ENCODE data around the gene DNAJC30. TPM values are rescaled to one million over a fixed set of nuclear protein-coding genes. Genes with fewer than 3 reads are reported as not detected.

The DNAJC30 gene
- total RNA-seq, 1 donor from 2014 or later = 14.7 TPM

GRCh38 chr7:73633844-73634243, 49.4 kb downstream of the DNAJC30 start:
- H3K36me3 Mint-ChIP-seq = no peaks in the 10 kb centered on the region

GRCh38 chr7:73633323-73633722, 49.9 kb downstream of the DNAJC30 start:
- no peaks in the 10 kb centered on the region for H3K9me3 Mint-ChIP-seq
- no peaks in the 10 kb centered on the region for H3K36me3 Mint-ChIP-seq
- TF ChIP-seq CTCF (conservative IDR thresholded peaks at IDR 0.05) = no peak
- DNase-seq (ENCODE audit: extremely low spot score, unreplicated experiment) = no peak
- peaks cover 39% of the 10 kb centered on the region for H3K27me3 Mint-ChIP-seq
- no peak overlapping the region for H3K4me3 Mint-ChIP-seq
- no peaks in the 10 kb centered on the region for H3K4me1 Mint-ChIP-seq (ENCODE audit: unreplicated experiment)
- H3K27ac Mint-ChIP-seq = no peak overlapping the region

More at GRCh38 chr7:73633844-73634243, 49.4 kb downstream of the DNAJC30 start:
- Mint-ChIP-seq H3K4me1 (ENCODE audit: unreplicated experiment) (no peaks in the 10 kb centered on the region), H3K9me3 (no peaks in the 10 kb centered on the region), H3K27ac (no peak overlapping the region), H3K4me3 (no peak overlapping the region), H3K27me3 (peaks cover 33% of the 10 kb centered on the region)
- no peak for TF ChIP-seq CTCF (conservative IDR thresholded peaks at IDR 0.05)
- DNase-seq (ENCODE audit: extremely low spot score, unreplicated experiment) = no peak

- no peak overlapping the region for H3K27ac Mint-ChIP-seq
- TF ChIP-seq CTCF (conservative IDR thresholded peaks at IDR 0.05) = no peak
- no peak for DNase-seq (ENCODE audit: extremely low spot score, unreplicated experiment)
- no peaks in the 10 kb centered on the region for H3K36me3 Mint-ChIP-seq
- H3K27me3 Mint-ChIP-seq = peaks cover 54% of the 10 kb centered on the region
- no peak overlapping the region for H3K4me3 Mint-ChIP-seq
- no peaks in the 10 kb centered on the region for H3K4me1 Mint-ChIP-seq (ENCODE audit: unreplicated experiment)
- H3K9me3 Mint-ChIP-seq = no peaks in the 10 kb centered on the region
These were observed 51.7 kb downstream of the DNAJC30 start for GRCh38 chr7:73631558-73631957.

Small RNAs within 50 kb of the gene (microRNA-seq; reads per million reads assigned to microRNA genes)
- gene MIR4284 = not detected

Other genes with a start within 250 kb of the DNAJC30 start
- 0.38 and 1.9 TPM in 2 replicates for gene FZD9, start 249.7 kb downstream of the DNAJC30 start, total RNA-seq (ENCODE audit: low replicate concordance)
- 68.0 and 86.8 TPM in 2 replicates for gene BAZ1B, start 161.2 kb downstream of the DNAJC30 start, total RNA-seq (ENCODE audit: low replicate concordance)
- gene BCL7B, start 125.8 kb downstream of the DNAJC30 start, total RNA-seq (ENCODE audit: low replicate concordance) = 32.8 and 37.7 TPM in 2 replicates
- 45.9 and 55.8 TPM in 2 replicates for gene TBL2, start 104.9 kb downstream of the DNAJC30 start, total RNA-seq (ENCODE audit: low replicate concordance)
- 27.8 and 35.6 TPM in 2 replicates for gene MLXIPL, start 58.9 kb downstream of the DNAJC30 start, total RNA-seq (ENCODE audit: low replicate concordance)
- 3.8 and 12.9 TPM in 2 replicates for gene VPS37D, start 15.6 kb downstream of the DNAJC30 start, total RNA-seq (ENCODE audit: low replicate concordance)
- gene BUD23, start 144 bp upstream of the DNAJC30 start, total RNA-seq (ENCODE audit: low replicate concordance) = 65.8 and 68.4 TPM in 2 replicates
- 27.3 and 35.1 TPM in 2 replicates for gene STX1A, start 36.2 kb upstream of the DNAJC30 start, total RNA-seq (ENCODE audit: low replicate concordance)
- 43.9 and 104 TPM in 2 replicates for gene ABHD11, start 55.3 kb upstream of the DNAJC30 start, total RNA-seq (ENCODE audit: low replicate concordance)
- 13.6 and 41.7 TPM in 2 replicates for gene CLDN3, start 86.8 kb upstream of the DNAJC30 start, total RNA-seq (ENCODE audit: low replicate concordance)
- gene CLDN4, start 147.5 kb upstream of the DNAJC30 start, total RNA-seq (ENCODE audit: low replicate concordance) = 223 and 787 TPM in 2 replicates
- gene METTL27, start 159.1 kb upstream of the DNAJC30 start, total RNA-seq (ENCODE audit: low replicate concordance) = 8.5 and 11.5 TPM in 2 replicates
- gene TMEM270, start 177.7 kb upstream of the DNAJC30 start, total RNA-seq (ENCODE audit: low replicate concordance) = 0.57 TPM in 1 of 2 replicates, not detected in the other